A673 (cell line): ENCODE results near the gene COL3A1. TPM values are rescaled to one million over a fixed set of nuclear protein-coding genes. Genes with fewer than 3 reads are reported as not detected.

Source experiments
- BruUV-seq: library from RNA; stranded (reverse); fragments of 400-500 nt; replicated peaks from 2 replicates; lab custom pipeline; 2021; lab: Mats Ljungman, UMichigan
- CTCF ChIA-PET: fragments of 300-600 bp; sonication (Branson Sonifier 250); formaldehyde crosslinking; loops from one replicate; lab custom pipeline; 2022; ENCODE audit warnings: antibody characterized with exemption; lab: Charles Lee
- POLR2A ChIA-PET: fragments of 300-600 bp; sonication (Branson Sonifier 250); formaldehyde crosslinking; loops from one replicate; lab custom pipeline; 2022; ENCODE audit warnings: antibody characterized with exemption; ENCODE audit not compliant: low non-redundant PET; lab: Charles Lee
- DNase-seq: peaks from one replicate; pipeline ENCODE4 v3.0.0-alpha.2; 2015; ENCODE audit warnings: low spot score
- H3K27ac ChIP-seq: fragments of 200-600 bp; sonication (generic); 2 replicates; pipeline ENCODE4 v1.5.1; 2016; ENCODE audit warnings: mixed run types, low read depth, mild to moderate bottlenecking, mixed read lengths, antibody characterized with exemption, low read length; ENCODE audit not compliant: poor library complexity, severe bottlenecking
- H3K27me3 ChIP-seq: fragments of 200-600 bp; sonication (generic); replicated peaks from 2 replicates; pipeline ENCODE4 v1.6.1; 2017; ENCODE audit warnings: mixed run types, low read depth, mild to moderate bottlenecking, mixed read lengths, antibody characterized with exemption, low read length; ENCODE audit not compliant: insufficient read depth, poor library complexity
- H3K36me3 ChIP-seq: fragments of 200-600 bp; sonication (generic); 2 replicates; pipeline ENCODE4 v1.6.1; 2016; ENCODE audit warnings: mixed run types, mild to moderate bottlenecking, mixed read lengths, antibody characterized with exemption, low read length; ENCODE audit not compliant: insufficient read depth, poor library complexity, severe bottlenecking
- H3K4me1 ChIP-seq: fragments of 200-600 bp; sonication (generic); 2 replicates; pipeline ENCODE4 v1.6.1; 2017; ENCODE audit warnings: mixed run types, mild to moderate bottlenecking, mixed read lengths, antibody characterized with exemption, low read length; ENCODE audit not compliant: insufficient read depth, poor library complexity, severe bottlenecking
- H3K4me3 ChIP-seq: fragments of 200-600 bp; sonication (generic); 2 replicates; pipeline ENCODE4 v1.5.1; 2016; ENCODE audit warnings: low read depth, mixed run types, mild to moderate bottlenecking, mixed read lengths, low read length; ENCODE audit not compliant: poor library complexity, severe bottlenecking
- H3K9me3 ChIP-seq: fragments of 200-600 bp; sonication (generic); 2 replicates; pipeline ENCODE4 v1.6.1; 2016; ENCODE audit warnings: mixed run types, low read depth, mild to moderate bottlenecking, mixed read lengths, antibody characterized with exemption, low read length; ENCODE audit not compliant: poor library complexity, severe bottlenecking
- CTCF ChIP-seq: fragments of 300-800, 200-600 bp; sonication (generic); conservative IDR thresholded peaks from 2 replicates; pipeline ENCODE4 v1.5.1; 2017; ENCODE audit warnings: low read depth, mild to moderate bottlenecking, antibody characterized with exemption, low read length, moderate library complexity, mixed read lengths
- EZH2 ChIP-seq: fragments of 200-600 bp; sonication (generic); IDR thresholded peaks from 2 replicates; pipeline ENCODE4 v1.6.1; 2017; ENCODE audit warnings: borderline replicate concordance, low read depth, mild to moderate bottlenecking, mixed read lengths, antibody characterized with exemption, low read length; ENCODE audit not compliant: poor library complexity, severe bottlenecking
- intact Hi-C: fragments of 100-400 bp; cut with micrococcal nuclease; formaldehyde crosslinking; loops from one replicate; pipeline ENCODE4 v1.10.0; 2022; ENCODE audit not compliant: unreplicated experiment
- total RNA-seq: library from RNA; stranded (reverse); gene quantifications from 2 replicates; pipeline ENCODE4 v1.2.3, GENCODE V29; 2021

The COL3A1 gene
- total RNA-seq, 1 experiment from 2014 or later: 12.6 TPM

GRCh38 chr2:188975497-188976102 lies 1.4 kb downstream of the COL3A1 start:
- BruUV-seq: no TSS peak
- H3K4me3 ChIP-seq: no peak overlapping the region
- no peaks in the 10 kb centered on the region for H3K9me3 ChIP-seq
- TF ChIP-seq EZH2 (no peak), CTCF (no peak)
- peak overlapping the region; percentile 17 for H3K27ac ChIP-seq
- intact Hi-C loops: loop anchor here (2.0 to 5.0 kb wide), 2 partner anchors 123 to 451 kb away; no protein-coding TSS in a partner anchor
- DNase-seq: peak; percentile 84
- ChIA-PET POLR2A (no interaction called here), CTCF (no interaction called here)
- no peaks in the 10 kb centered on the region for H3K27me3 ChIP-seq
- H3K4me1 ChIP-seq: peaks cover 37% of the 10 kb centered on the region
- no peaks in the 10 kb centered on the region for H3K36me3 ChIP-seq

- no peaks in the 10 kb centered on the region for H3K9me3 ChIP-seq
- TF ChIP-seq CTCF (peak; percentile 83), EZH2 (no peak)
- no peaks in the 10 kb centered on the region for H3K27me3 ChIP-seq
- intact Hi-C loops: loop anchor here (2.0 to 5.0 kb wide), 2 partner anchors 124 to 452 kb away; no protein-coding TSS in a partner anchor
- H3K4me3 ChIP-seq: no peak overlapping the region
- H3K36me3 ChIP-seq: no peaks in the 10 kb centered on the region
- peaks cover 37% of the 10 kb centered on the region for H3K4me1 ChIP-seq
- ChIA-PET POLR2A (no interaction called here), CTCF (interaction anchor here (1.0 kb wide), 1 partner anchor 452 kb away, joined by 3 read pairs; no protein-coding TSS in a partner anchor)
- BruUV-seq: no TSS peak
- peak; percentile 77 for DNase-seq
- H3K27ac ChIP-seq: peak overlapping the region; percentile 17
These were observed 2.5 kb downstream of the COL3A1 start for GRCh38 chr2:188976545-188977268.

GRCh38 chr2:188977317-188977716 lies 3.1 kb downstream of the COL3A1 start:
- TF ChIP-seq CTCF (no peak), EZH2 (no peak)
- intact Hi-C loops: loop anchor here (2.0 to 5.0 kb wide), 2 partner anchors 125 to 453 kb away; no protein-coding TSS in a partner anchor
- POLR2A ChIA-PET: no interaction called here
- no peak overlapping the region for H3K4me3 ChIP-seq
- no peak overlapping the region for H3K27ac ChIP-seq
- no TSS peak for BruUV-seq
- H3K36me3 ChIP-seq: no peaks in the 10 kb centered on the region
- H3K4me1 ChIP-seq: peaks cover 37% of the 10 kb centered on the region
- H3K9me3 ChIP-seq: no peaks in the 10 kb centered on the region
- DNase-seq: no peak
- no peaks in the 10 kb centered on the region for H3K27me3 ChIP-seq
- CTCF ChIA-PET: interaction anchor here (1.0 to 1.5 kb wide), 2 partner anchors 8 to 452 kb away, joined by 3 read pairs; no protein-coding TSS in a partner anchor
